Mucosa of stomach (tissue), 1 donor: ENCODE results near the gene THSD7A.

Source experiments
- H3K27me3 ChIP-seq: one replicate; pipeline ENCODE4 v1.7.0; 2013; ENCODE audit warnings: mild to moderate bottlenecking, low read length; ENCODE audit not compliant: control insufficient read depth, insufficient read depth
- H3K36me3 ChIP-seq: one replicate; pipeline ENCODE4 v1.7.0; 2013; ENCODE audit warnings: low read length; ENCODE audit not compliant: control insufficient read depth, insufficient read depth
- H3K4me1 ChIP-seq: one replicate; pipeline ENCODE4 v1.7.0; 2013; ENCODE audit warnings: mild to moderate bottlenecking, low read length; ENCODE audit not compliant: control insufficient read depth, insufficient read depth
- H3K4me3 ChIP-seq: one replicate; pipeline ENCODE4 v1.7.0; 2013; ENCODE audit warnings: low read length
- H3K9ac ChIP-seq: one replicate; pipeline ENCODE4 v1.7.0; 2013; ENCODE audit warnings: mild to moderate bottlenecking, low read length, moderate library complexity
- H3K9me3 ChIP-seq: one replicate; pipeline ENCODE4 v1.7.0; 2013; ENCODE audit warnings: mild to moderate bottlenecking, low read length, moderate library complexity; ENCODE audit not compliant: control insufficient read depth
- donor health status: Pancreatic carcinoma.

THSD7A gene

GRCh38 chr7:11795231-11795630, 36.8 kb downstream of the THSD7A start:
- Histone ChIP-seq H3K9me3 (no peaks in the 10 kb centered on the region), H3K4me3 (no peak overlapping the region), H3K9ac (no peak overlapping the region), H3K36me3 (no peaks in the 10 kb centered on the region), H3K4me1 (no peaks in the 10 kb centered on the region), H3K27me3 (no peaks in the 10 kb centered on the region)

GRCh38 chr7:11792166-11792565, 39.8 kb downstream of the THSD7A start:
- Histone ChIP-seq H3K36me3 (no peaks in the 10 kb centered on the region), H3K9ac (no peak overlapping the region), H3K4me3 (no peak overlapping the region), H3K4me1 (no peaks in the 10 kb centered on the region), H3K9me3 (no peaks in the 10 kb centered on the region), H3K27me3 (no peaks in the 10 kb centered on the region)

GRCh38 chr7:11788568-11788967, 43.4 kb downstream of the THSD7A start:
- Histone ChIP-seq H3K4me1 (no peaks in the 10 kb centered on the region), H3K36me3 (no peaks in the 10 kb centered on the region), H3K27me3 (no peaks in the 10 kb centered on the region), H3K9ac (no peak overlapping the region), H3K4me3 (no peak overlapping the region), H3K9me3 (no peaks in the 10 kb centered on the region)

- no peaks in the 10 kb centered on the region for H3K4me1 ChIP-seq
- H3K9ac ChIP-seq: no peak overlapping the region
- no peak overlapping the region for H3K4me3 ChIP-seq
- no peaks in the 10 kb centered on the region for H3K9me3 ChIP-seq
- no peaks in the 10 kb centered on the region for H3K36me3 ChIP-seq
- no peaks in the 10 kb centered on the region for H3K27me3 ChIP-seq
These were observed 44.5 kb downstream of the THSD7A start for GRCh38 chr7:11787534-11787933.

GRCh38 chr7:11786186-11786585, 45.8 kb downstream of the THSD7A start:
- Histone ChIP-seq H3K4me3 (no peak overlapping the region), H3K9ac (no peak overlapping the region), H3K27me3 (no peaks in the 10 kb centered on the region), H3K4me1 (no peaks in the 10 kb centered on the region), H3K36me3 (no peaks in the 10 kb centered on the region), H3K9me3 (no peaks in the 10 kb centered on the region)

GRCh38 chr7:11784769-11785536, 47.0 kb downstream of the THSD7A start:
- H3K27me3 ChIP-seq: no peaks in the 10 kb centered on the region

GRCh38 chr7:11779864-11780674, 51.9 kb downstream of the THSD7A start:
- H3K4me1 ChIP-seq: no peaks in the 10 kb centered on the region
- no peak overlapping the region for H3K9ac ChIP-seq
- H3K4me3 ChIP-seq: no peak overlapping the region
- H3K9me3 ChIP-seq: no peaks in the 10 kb centered on the region
- no peaks in the 10 kb centered on the region for H3K36me3 ChIP-seq
- no peaks in the 10 kb centered on the region for H3K27me3 ChIP-seq

More at GRCh38 chr7:11784769-11785536, 47.0 kb downstream of the THSD7A start:
- H3K36me3 ChIP-seq: no peaks in the 10 kb centered on the region
- H3K4me1 ChIP-seq: no peaks in the 10 kb centered on the region
- no peak overlapping the region for H3K4me3 ChIP-seq
- no peaks in the 10 kb centered on the region for H3K9me3 ChIP-seq
- no peak overlapping the region for H3K9ac ChIP-seq

- Histone ChIP-seq H3K27me3 (no peaks in the 10 kb centered on the region), H3K36me3 (no peaks in the 10 kb centered on the region), H3K9me3 (no peaks in the 10 kb centered on the region), H3K9ac (no peak overlapping the region), H3K4me3 (no peak overlapping the region), H3K4me1 (no peaks in the 10 kb centered on the region)
These were observed 56.0 kb downstream of the THSD7A start for GRCh38 chr7:11776039-11776438.

GRCh38 chr7:11775401-11775800, 56.6 kb downstream of the THSD7A start:
- H3K9ac ChIP-seq: no peak overlapping the region
- no peaks in the 10 kb centered on the region for H3K36me3 ChIP-seq
- no peaks in the 10 kb centered on the region for H3K9me3 ChIP-seq
- H3K27me3 ChIP-seq: no peaks in the 10 kb centered on the region
- no peaks in the 10 kb centered on the region for H3K4me1 ChIP-seq
- no peak overlapping the region for H3K4me3 ChIP-seq

GRCh38 chr7:11768263-11768662, 63.7 kb downstream of the THSD7A start:
- Histone ChIP-seq H3K9me3 (no peaks in the 10 kb centered on the region), H3K4me1 (no peaks in the 10 kb centered on the region), H3K9ac (no peak overlapping the region), H3K36me3 (no peaks in the 10 kb centered on the region), H3K27me3 (no peaks in the 10 kb centered on the region), H3K4me3 (no peak overlapping the region)

- H3K27me3 ChIP-seq: no peaks in the 10 kb centered on the region
- H3K4me3 ChIP-seq: no peak overlapping the region
These were observed 64.8 kb downstream of the THSD7A start for GRCh38 chr7:11767148-11767547.

GRCh38 chr7:11760372-11760771, 71.6 kb downstream of the THSD7A start:
- H3K27me3 ChIP-seq: no peaks in the 10 kb centered on the region
- no peaks in the 10 kb centered on the region for H3K36me3 ChIP-seq
- no peak overlapping the region for H3K4me3 ChIP-seq
- H3K9ac ChIP-seq: no peak overlapping the region
- no peaks in the 10 kb centered on the region for H3K4me1 ChIP-seq
- H3K9me3 ChIP-seq: no peaks in the 10 kb centered on the region

More at GRCh38 chr7:11767148-11767547, 64.8 kb downstream of the THSD7A start:
- no peaks in the 10 kb centered on the region for H3K36me3 ChIP-seq
- H3K9ac ChIP-seq: no peak overlapping the region
- no peaks in the 10 kb centered on the region for H3K4me1 ChIP-seq
- H3K9me3 ChIP-seq: no peaks in the 10 kb centered on the region
